HG03460 (cell line): Measurements from ENCODE around the gene MAML2.
A peak's percentile ranks its signal among the peaks of the same experiment; 100 is the strongest.

ENCODE experiments used
- ATAC-seq: cut with Tn5 transposase; IDR thresholded peaks from one replicate; pipeline ENCODE4 v1.9.1; 2021; ENCODE audit not compliant: unreplicated experiment

MAML2 gene

GRCh38 chr11:96054870-96055705 lies 287.9 kb downstream of the MAML2 start:
- ATAC-seq, result no peak

- ATAC-seq, result no peak
Measured at GRCh38 chr11:96052921-96053651, 289.9 kb downstream of the MAML2 start.

- peak; percentile 94 for ATAC-seq
Measured at GRCh38 chr11:96051820-96052219, 291.2 kb downstream of the MAML2 start.

- ATAC-seq, result no peak
Measured at GRCh38 chr11:96050435-96051182, 292.4 kb downstream of the MAML2 start.

GRCh38 chr11:96049426-96049825 lies 293.6 kb downstream of the MAML2 start:
- ATAC-seq, result no peak

GRCh38 chr11:96045622-96046456 lies 297.2 kb downstream of the MAML2 start:
- no peak for ATAC-seq

GRCh38 chr11:96044747-96045146 lies 298.2 kb downstream of the MAML2 start:
- ATAC-seq, result no peak

- ATAC-seq, result no peak
Measured at GRCh38 chr11:96044311-96044710, 298.7 kb downstream of the MAML2 start.

- ATAC-seq, result no peak
Measured at GRCh38 chr11:96043291-96043690, 299.7 kb downstream of the MAML2 start.

- no peak for ATAC-seq
Measured at GRCh38 chr11:96038046-96038445, 304.9 kb downstream of the MAML2 start.

- ATAC-seq, result no peak
Measured at GRCh38 chr11:96037405-96037949, 305.5 kb downstream of the MAML2 start.

- ATAC-seq, result no peak
Measured at GRCh38 chr11:96036863-96037262, 306.1 kb downstream of the MAML2 start.

GRCh38 chr11:96035740-96036078 lies 307.3 kb downstream of the MAML2 start:
- ATAC-seq, result no peak

- no peak for ATAC-seq
Measured at GRCh38 chr11:96035031-96035739, 307.8 kb downstream of the MAML2 start.

GRCh38 chr11:96033599-96033998 lies 309.4 kb downstream of the MAML2 start:
- no peak for ATAC-seq

GRCh38 chr11:96033095-96033494 lies 309.9 kb downstream of the MAML2 start:
- ATAC-seq, result no peak

GRCh38 chr11:96028746-96029145 lies 314.2 kb downstream of the MAML2 start:
- ATAC-seq, result no peak

- ATAC-seq, result no peak
Measured at GRCh38 chr11:96027021-96027420, 316.0 kb downstream of the MAML2 start.

GRCh38 chr11:96026310-96026709 lies 316.7 kb downstream of the MAML2 start:
- no peak for ATAC-seq

- ATAC-seq, result no peak
Measured at GRCh38 chr11:96024666-96025065, 318.3 kb downstream of the MAML2 start.
